Measurements from ENCODE around the gene CCDC170. TPM values are rescaled to one million over a fixed set of nuclear protein-coding genes. Genes with fewer than 3 reads are reported as not detected.

The CCDC170 gene
- total and polyA plus RNA-seq, 9 of the 15 experiments (the other 6 are each of a cell fraction or from before 2014, with no cell fraction given): 0.01 to 0.18 (median 0.05) TPM; not detected in 6

DNA sequence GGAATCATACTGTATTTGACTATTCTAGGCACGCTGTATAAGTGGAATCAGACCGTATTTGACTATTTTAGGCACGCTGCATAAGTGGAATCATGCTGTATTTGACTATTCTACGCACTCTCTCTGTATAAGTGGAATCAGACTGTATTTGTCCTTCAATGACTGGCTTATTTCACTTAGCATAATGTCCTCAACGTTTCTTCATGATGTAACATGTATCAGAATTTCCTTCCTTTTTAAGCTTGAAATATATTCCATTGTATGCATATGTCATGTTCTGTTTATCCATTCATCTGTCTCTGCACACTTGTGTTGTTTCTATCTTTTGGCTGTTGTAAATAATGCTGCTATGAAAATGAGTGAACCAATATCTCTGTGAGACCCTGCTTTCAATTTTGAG is 5.7 kb downstream of the CCDC170 start (continued):
- TF ChIP-seq, protein P1, sequence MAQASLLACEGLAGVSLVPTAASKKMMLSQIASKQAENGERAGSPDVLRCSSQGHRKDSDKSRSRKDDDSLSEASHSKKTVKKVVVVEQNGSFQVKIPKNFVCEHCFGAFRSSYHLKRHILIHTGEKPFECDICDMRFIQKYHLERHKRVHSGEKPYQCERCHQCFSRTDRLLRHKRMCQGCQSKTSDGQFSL (CRISPR knock-in tag; IDR thresholded peaks at IDR 0.05): no peak
- TF ChIP-seq, protein P1 (tag; IDR thresholded peaks at IDR 0.05): no peak

DNA sequence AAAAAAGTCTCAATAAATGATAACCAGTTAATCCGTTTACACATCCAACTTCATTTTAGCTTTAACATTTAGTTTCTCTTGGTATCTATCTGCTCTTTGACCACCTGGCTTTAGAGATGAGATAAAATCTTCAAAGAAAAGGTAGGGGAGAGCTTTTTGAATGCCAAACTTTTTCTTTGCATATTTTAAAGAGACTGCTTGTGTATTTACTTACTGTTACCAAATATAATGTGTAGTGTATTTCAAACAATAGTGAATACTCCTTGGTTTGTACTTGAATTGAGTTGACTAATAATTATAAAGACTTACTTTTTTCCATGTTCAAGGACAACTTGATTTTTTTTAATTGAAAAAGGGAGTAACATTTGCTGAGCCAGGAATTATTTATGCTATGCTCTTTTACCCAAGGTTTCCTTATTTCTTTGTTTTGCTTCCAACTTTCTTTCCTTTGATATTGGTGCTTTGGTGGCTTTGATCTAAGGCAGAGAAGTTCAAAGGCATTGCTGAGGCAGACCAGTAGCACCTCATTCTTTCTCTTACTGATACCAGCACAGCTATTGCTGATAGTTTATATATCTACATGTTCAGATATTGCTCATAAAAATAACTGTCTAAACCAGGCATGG is 7.8 kb downstream of the CCDC170 start:
- ChIA-PET POLR2A (no interaction called here), CTCF (ENCODE audit: low intra/inter-chr PET ratio) (interaction anchor here (0.7 kb wide), 1 partner anchor 1578 kb away, joined by 5 read pairs; no protein-coding TSS in a partner anchor)
- no peaks in the 10 kb centered on the region for H4K20me1 ChIP-seq (replicated peaks; ENCODE audit: control insufficient read depth, insufficient read depth, low read length)
- no peak overlapping the region for H3K4me3 ChIP-seq
- H3K79me2 ChIP-seq (ENCODE audit: control insufficient read depth, insufficient read depth, low read length): no peaks in the 10 kb centered on the region
- no peaks in the 10 kb centered on the region for H3K9me1 ChIP-seq (ENCODE audit: control insufficient read depth, insufficient read depth, low read length)
- FAIRE-seq (no peak), DNase-seq (ENCODE audit: extremely low read depth in 1 of 4, low spot score in 3 of 4) (no peak), ATAC-seq (no peak)
- no TSS peak for BruUV-seq (replicated peaks)
- H3K27me3 ChIP-seq (ENCODE audit: control insufficient read depth in 2 of 2, insufficient read depth in 2 of 2, low read length in 2 of 2): peaks cover 22 to 30% of the 10 kb centered on the region in 2 experiments
- no peak overlapping the region for H2AFZ ChIP-seq (ENCODE audit: low read depth, low read length)
- intact Hi-C loops (cut with micrococcal nuclease): no loop called here
- no peak for TF ChIP-seq SP1 (CRISPR knock-in tag; IDR thresholded peaks at IDR 0.05)
- TF ChIP-seq, protein P2, sequence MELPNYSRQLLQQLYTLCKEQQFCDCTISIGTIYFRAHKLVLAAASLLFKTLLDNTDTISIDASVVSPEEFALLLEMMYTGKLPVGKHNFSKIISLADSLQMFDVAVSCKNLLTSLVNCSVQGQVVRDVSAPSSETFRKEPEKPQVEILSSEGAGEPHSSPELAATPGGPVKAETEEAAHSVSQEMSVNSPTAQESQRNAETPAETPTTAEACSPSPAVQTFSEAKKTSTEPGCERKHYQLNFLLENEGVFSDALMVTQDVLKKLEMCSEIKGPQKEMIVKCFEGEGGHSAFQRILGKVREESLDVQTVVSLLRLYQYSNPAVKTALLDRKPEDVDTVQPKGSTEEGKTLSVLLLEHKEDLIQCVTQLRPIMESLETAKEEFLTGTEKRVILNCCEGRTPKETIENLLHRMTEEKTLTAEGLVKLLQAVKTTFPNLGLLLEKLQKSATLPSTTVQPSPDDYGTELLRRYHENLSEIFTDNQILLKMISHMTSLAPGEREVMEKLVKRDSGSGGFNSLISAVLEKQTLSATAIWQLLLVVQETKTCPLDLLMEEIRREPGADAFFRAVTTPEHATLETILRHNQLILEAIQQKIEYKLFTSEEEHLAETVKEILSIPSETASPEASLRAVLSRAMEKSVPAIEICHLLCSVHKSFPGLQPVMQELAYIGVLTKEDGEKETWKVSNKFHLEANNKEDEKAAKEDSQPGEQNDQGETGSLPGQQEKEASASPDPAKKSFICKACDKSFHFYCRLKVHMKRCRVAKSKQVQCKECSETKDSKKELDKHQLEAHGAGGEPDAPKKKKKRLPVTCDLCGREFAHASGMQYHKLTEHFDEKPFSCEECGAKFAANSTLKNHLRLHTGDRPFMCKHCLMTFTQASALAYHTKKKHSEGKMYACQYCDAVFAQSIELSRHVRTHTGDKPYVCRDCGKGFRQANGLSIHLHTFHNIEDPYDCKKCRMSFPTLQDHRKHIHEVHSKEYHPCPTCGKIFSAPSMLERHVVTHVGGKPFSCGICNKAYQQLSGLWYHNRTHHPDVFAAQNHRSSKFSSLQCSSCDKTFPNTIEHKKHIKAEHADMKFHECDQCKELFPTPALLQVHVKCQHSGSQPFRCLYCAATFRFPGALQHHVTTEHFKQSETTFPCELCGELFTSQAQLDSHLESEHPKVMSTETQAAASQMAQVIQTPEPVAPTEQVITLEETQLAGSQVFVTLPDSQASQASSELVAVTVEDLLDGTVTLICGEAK (IDR thresholded peaks at IDR 0.05): no peak
- TF ChIP-seq, protein P2 (CRISPR knock-in tag; IDR thresholded peaks at IDR 0.05): no peak
- TF ChIP-seq HCFC1 (IDR thresholded peaks at IDR 0.05; ENCODE audit: low read depth, low read length): no peak
- peak; percentile 12; the same call in 1 of the 2 replicates for TF ChIP-seq ZNF316 (IDR thresholded peaks at IDR 0.05)
- no peaks in the 10 kb centered on the region for H3K4me1 ChIP-seq (replicated peaks in 1 of 2; ENCODE audit: control insufficient read depth in 2 of 2, insufficient read depth in 2 of 2, low read length in 2 of 2)
- no peak overlapping the region for H3K9ac ChIP-seq (ENCODE audit: insufficient read depth in 1 of 2, low read depth in 2 of 2, low read length in 2 of 2)
- H3K9me3 ChIP-seq (replicated peaks; ENCODE audit: control insufficient read depth, insufficient read depth, low read depth, low read length): no peaks in the 10 kb centered on the region
- no peak overlapping the region for H3K4me2 ChIP-seq (ENCODE audit: insufficient read depth, low read length)
- in situ Hi-C loops (cut with MboI): no loop called here
- WGBS (ENCODE audit: insufficient coverage, low coverage, missing lambda C conversion rate): 0% methylated on average over 1 of the region's 1 CpG
- H3K36me3 ChIP-seq (ENCODE audit: control insufficient read depth, insufficient read depth, low read length): no peaks in the 10 kb centered on the region
- H3K27ac ChIP-seq (ENCODE audit: extremely low read depth, low read depth, low read length): no peak overlapping the region
